H9 (cell line): ENCODE results near the gene IQCE. TPM values are rescaled to one million over a fixed set of nuclear protein-coding genes. Genes with fewer than 3 reads are reported as not detected.
A peak's percentile ranks its signal among the peaks of the same experiment; 100 is the strongest.

Source experiments
- DNase-seq: peaks from one replicate; pipeline ENCODE4 v3.0.0-alpha.2; 2017
- H2AFZ ChIP-seq: one replicate; pipeline ENCODE4 v1.6.1; 2013; ENCODE audit warnings: mild to moderate bottlenecking, low read length, control low read depth, moderate library complexity
- H2AK5ac ChIP-seq: 2 replicates; pipeline ENCODE4 v1.6.1; 2013; ENCODE audit warnings: low read length, control low read depth, mixed read lengths; ENCODE audit not compliant: insufficient read length
- H2BK120ac ChIP-seq: one replicate; pipeline ENCODE4 v1.6.1; 2013; ENCODE audit warnings: low read depth, mild to moderate bottlenecking, low read length, control low read depth, inconsistent platforms; ENCODE audit not compliant: poor library complexity, severe bottlenecking
- H2BK12ac ChIP-seq: 2 replicates; pipeline ENCODE4 v1.6.1; 2013; ENCODE audit warnings: low read length, control low read depth, mixed read lengths, low read depth; ENCODE audit not compliant: insufficient read length
- H2BK15ac ChIP-seq: 2 replicates; pipeline ENCODE4 v1.6.1; 2013; ENCODE audit warnings: low read depth, low read length, control low read depth
- H2BK20ac ChIP-seq: one replicate; pipeline ENCODE4 v1.6.1; 2013; ENCODE audit warnings: low read depth, mild to moderate bottlenecking, low read length, control low read depth, inconsistent platforms; ENCODE audit not compliant: poor library complexity, severe bottlenecking
- H2BK5ac ChIP-seq: 2 replicates; pipeline ENCODE4 v1.6.1; 2013; ENCODE audit warnings: low read length, control low read depth, mixed read lengths; ENCODE audit not compliant: insufficient read length
- H3K14ac ChIP-seq: 2 replicates; pipeline ENCODE4 v1.6.1; 2013; ENCODE audit warnings: low read length, control low read depth; ENCODE audit not compliant: insufficient read depth
- H3K18ac ChIP-seq: 2 replicates; pipeline ENCODE4 v1.6.1; 2013; ENCODE audit warnings: low read depth, mild to moderate bottlenecking, mixed read lengths, low read length, control low read depth; ENCODE audit not compliant: insufficient read length
- H3K23ac ChIP-seq: 2 replicates; pipeline ENCODE4 v1.6.1; 2013; ENCODE audit warnings: low read length, control low read depth, mixed read lengths, low read depth; ENCODE audit not compliant: insufficient read length
- H3K23me2 ChIP-seq: 2 replicates; pipeline ENCODE4 v1.6.1; 2013; ENCODE audit warnings: low read depth, mild to moderate bottlenecking, mixed read lengths, low read length, control low read depth; ENCODE audit not compliant: insufficient read length, poor library complexity, severe bottlenecking
- H3K27ac ChIP-seq: 2 replicates; pipeline ENCODE4 v1.5.1; 2013; ENCODE audit warnings: low read length, control low read depth, mixed read lengths, low read depth; ENCODE audit not compliant: insufficient read length
- H3K27me3 ChIP-seq: 2 replicates; pipeline ENCODE4 v1.6.1; 2013; ENCODE audit warnings: low read length, control low read depth, inconsistent platforms; ENCODE audit not compliant: insufficient read depth
- H3K4ac ChIP-seq: 2 replicates; pipeline ENCODE4 v1.6.1; 2013; ENCODE audit warnings: low read depth, mild to moderate bottlenecking, control low read depth, inconsistent platforms, low read length, moderate library complexity
- H3K4me1 ChIP-seq: 2 replicates; pipeline ENCODE4 v1.6.1; 2013; ENCODE audit warnings: low read length, control low read depth, inconsistent platforms; ENCODE audit not compliant: insufficient read depth
- H3K4me2 ChIP-seq: 2 replicates; pipeline ENCODE4 v1.6.1; 2013; ENCODE audit warnings: low read length, control low read depth, mixed read lengths; ENCODE audit not compliant: insufficient read length, insufficient read depth
- H3K56ac ChIP-seq: 2 replicates; pipeline ENCODE4 v1.6.1; 2013; ENCODE audit warnings: low read depth, mild to moderate bottlenecking, mixed read lengths, low read length, control low read depth; ENCODE audit not compliant: insufficient read length
- H3K79me1 ChIP-seq: 2 replicates; pipeline ENCODE4 v1.6.1; 2013; ENCODE audit warnings: low read depth, mild to moderate bottlenecking, moderate library complexity, low read length, control low read depth, inconsistent platforms; ENCODE audit not compliant: insufficient read depth, poor library complexity, severe bottlenecking
- H3K79me2 ChIP-seq: 2 replicates; pipeline ENCODE4 v1.6.1; 2013; ENCODE audit warnings: low read length, control low read depth, inconsistent platforms; ENCODE audit not compliant: insufficient read depth
- H3K9ac ChIP-seq: 2 replicates; pipeline ENCODE4 v1.6.1; 2013; ENCODE audit warnings: low read length, control low read depth, mixed read lengths; ENCODE audit not compliant: insufficient read length; ENCODE audit errors: extremely low read depth
- H3K9me3 ChIP-seq: one replicate; pipeline ENCODE4 v1.6.1; 2013; ENCODE audit warnings: low read depth, low read length, inconsistent platforms; ENCODE audit not compliant: control insufficient read depth
- H3T11ph ChIP-seq: one replicate; pipeline ENCODE4 v1.6.1; 2013; ENCODE audit warnings: mild to moderate bottlenecking, low read length, control low read depth, inconsistent platforms
- H4K20me1 ChIP-seq: one replicate; pipeline ENCODE4 v1.6.1; 2013; ENCODE audit not compliant: control insufficient read depth, insufficient read length, insufficient read depth
- H4K5ac ChIP-seq: 2 replicates; pipeline ENCODE4 v1.6.1; 2013; ENCODE audit warnings: low read depth, mild to moderate bottlenecking, mixed read lengths, low read length, control low read depth; ENCODE audit not compliant: insufficient read length
- H4K8ac ChIP-seq: replicated peaks from 2 replicates; pipeline ENCODE4 v1.6.1; 2013; ENCODE audit warnings: low read length, control low read depth, mixed read lengths, low read depth; ENCODE audit not compliant: insufficient read length
- H4K91ac ChIP-seq: 2 replicates; pipeline ENCODE4 v1.6.1; 2013; ENCODE audit warnings: low read depth, mild to moderate bottlenecking, moderate library complexity, mixed read lengths, low read length, control low read depth; ENCODE audit not compliant: insufficient read length
- H3K27ac Mint-ChIP-seq, 3 experiments: 2 replicates in 2 of 3; 3 replicates in 1 of 3; pipeline ENCODE4 v1.8.0; 2020 to 2021; ENCODE audit warnings: mixed read lengths in 3 of 3, mild to moderate bottlenecking in 1 of 3, moderate library complexity in 1 of 3
- H3K27me3 Mint-ChIP-seq: 2 replicates; pipeline ENCODE4 v1.8.0; 2021; ENCODE audit warnings: low read depth, mild to moderate bottlenecking, moderate library complexity, mixed read lengths
- H3K36me3 Mint-ChIP-seq, 3 experiments: 2 replicates in 2 of 3; 3 replicates in 1 of 3; pipeline ENCODE4 v1.8.0; 2020 to 2021; ENCODE audit warnings: low read depth in 3 of 3, mixed read lengths in 3 of 3; ENCODE audit not compliant: insufficient read depth in 1 of 3
- H3K4me1 Mint-ChIP-seq, 2 experiments: 2 replicates each; pipeline ENCODE4 v1.8.0; 2020; ENCODE audit warnings: mixed read lengths in 2 of 2
- H3K4me3 Mint-ChIP-seq, 2 experiments: 2 replicates in 1 of 2; 3 replicates in 1 of 2; pipeline ENCODE4 v1.8.0; 2020 to 2021; ENCODE audit warnings: mild to moderate bottlenecking in 2 of 2, mixed read lengths in 2 of 2, moderate library complexity in 1 of 2
- H3K9me3 Mint-ChIP-seq, 2 experiments: 2 replicates in 1 of 2; 3 replicates in 1 of 2; pipeline ENCODE4 v1.8.0; 2020; ENCODE audit warnings: mild to moderate bottlenecking in 2 of 2, mixed read lengths in 2 of 2, moderate library complexity in 1 of 2
- CTCF ChIP-seq: fragments of 200-600 bp; sonication (generic); conservative IDR thresholded peaks from 3 replicates; pipeline ENCODE4 v1.8.0; 2021; ENCODE audit warnings: antibody characterized with exemption, mild to moderate bottlenecking
- WGBS: extraction: QIAGEN DNeasy Blood & Tissue Kit; methylation state at CpG from one replicate; pipeline ENCODE4 v1.1.7; 2013; ENCODE audit warnings: missing lambda C conversion rate, low lambda C conversion rate, mixed read lengths; ENCODE audit not compliant: insufficient read length; ENCODE audit errors: extremely low coverage; 5-methylcytosine and 5-hydroxymethylcytosine counted together
- total RNA-seq: library from RNA; stranded (reverse); gene quantifications from 2 replicates; pipeline ENCODE4 v1.2.1, GENCODE V29; 2021

Gene IQCE
- total RNA-seq, 1 experiment from 2014 or later = 7.0 TPM

- Histone ChIP-seq H3T11ph (no peak overlapping the region), H3K4me2 (no peak overlapping the region), H3K23me2 (no peaks in the 10 kb centered on the region), H3K9me3 (no peaks in the 10 kb centered on the region), H3K23ac (no peak overlapping the region), H2AFZ (no peak overlapping the region), H4K20me1 (peaks cover 2% of the 10 kb centered on the region), H2BK15ac (no peak overlapping the region), H3K4me1 (peaks cover 2% of the 10 kb centered on the region; the same call in 1 of the 2 replicates), H3K27me3 (no peaks in the 10 kb centered on the region), H3K14ac (no peak overlapping the region; the same call in 1 of the 2 replicates), H3K79me1 (no peaks in the 10 kb centered on the region), H3K27ac (no peak overlapping the region), H2BK20ac (no peak overlapping the region), H3K79me2 (no peaks in the 10 kb centered on the region), H2AK5ac (no peak overlapping the region), H4K91ac (no peak overlapping the region), H3K18ac (no peak overlapping the region), H3K9ac (no peak overlapping the region), H3K4ac (no peak overlapping the region), H2BK120ac (no peak overlapping the region), H4K8ac (no peak overlapping the region), H2BK5ac (no peak overlapping the region), H4K5ac (no peak overlapping the region), H3K56ac (no peak overlapping the region), H2BK12ac (no peak overlapping the region)
- H3K36me3 Mint-ChIP-seq = no peaks in the 10 kb centered on the region; a peak in 1 of 7 replicates
- peaks cover 27 to 34% of the 10 kb centered on the region in 2 experiments for H3K4me1 Mint-ChIP-seq
- peak; percentile 27 for DNase-seq
- no peak overlapping the region for H3K27ac Mint-ChIP-seq
- no CpG with 5 or more reads among the region's 11 CpGs for WGBS
- H3K9me3 Mint-ChIP-seq = no peaks in the 10 kb centered on the region
- H3K4me3 Mint-ChIP-seq = no peak overlapping the region
- TF ChIP-seq CTCF = no peak
- peaks cover 1% of the 10 kb centered on the region; the same call in 1 of the 2 replicates for H3K27me3 Mint-ChIP-seq
These were observed 52.6 kb downstream of the IQCE start for GRCh38 chr7:2611401-2611800.
